ENCODE results near the gene RAD9A. TPM values are rescaled to one million over a fixed set of nuclear protein-coding genes. Genes with fewer than 3 reads are reported as not detected.
A peak's percentile ranks its signal among the peaks of the same experiment; 100 is the strongest.

The RAD9A gene
- total and polyA plus RNA-seq, 2 of the 4 experiments (the other 2 are of a cell fraction) = 2.0 to 10.3 TPM

- TF ChIP-seq SMC3 (IDR thresholded peaks at IDR 0.05; ENCODE audit: low read depth, low read length) (no peak), MAZ (IDR thresholded peaks at IDR 0.05; ENCODE audit: borderline replicate concordance, low read depth, low read length) (no peak), CHD1 (IDR thresholded peaks at IDR 0.05; ENCODE audit: low read depth, low read length) (no peak), RCOR1 (IDR thresholded peaks at IDR 0.05; ENCODE audit: insufficient replicate concordance, low read length) (no peak), POLR2A (IDR thresholded peaks at IDR 0.05; ENCODE audit: low read depth, low read length) (no peak), BHLHE40 (IDR thresholded peaks at IDR 0.05; ENCODE audit: low read depth, low read length) (no peak), FOS (IDR thresholded peaks at IDR 0.05; ENCODE audit: low read depth, low read length) (no peak), USF2 (IDR thresholded peaks at IDR 0.05; ENCODE audit: low read depth, low read length) (no peak), MXI1 (IDR thresholded peaks at IDR 0.05; ENCODE audit: borderline replicate concordance, low read depth, low read length) (no peak), ELK1 (IDR thresholded peaks at IDR 0.05; ENCODE audit: borderline replicate concordance, low read depth, low read length) (no peak), RAD21 (IDR thresholded peaks at IDR 0.05; ENCODE audit: low read length) (no peak), MAFK (IDR thresholded peaks at IDR 0.05; ENCODE audit: low read depth, low read length) (no peak), NFE2L2 (IDR thresholded peaks at IDR 0.05; ENCODE audit: low read depth, low read length) (no peak), RFX5 (IDR thresholded peaks at IDR 0.05; ENCODE audit: low read depth, low read length) (no peak), CEBPB (IDR thresholded peaks at IDR 0.05; ENCODE audit: low read depth, low read length) (no peak), CTCF (conservative IDR thresholded peaks at IDR 0.05; ENCODE audit: low read depth, low read length) (no peak)
- no peak for DNase-seq
- no peak overlapping the region for H3K4me2 ChIP-seq (ENCODE audit: low read depth, low read length)
- no peak overlapping the region for H3K4ac ChIP-seq (ENCODE audit: low read depth, low read length)
- H3K4me3 ChIP-seq (ENCODE audit: insufficient read depth, low read depth, low read length) = no peak overlapping the region
- BruUV-seq (replicated peaks) = no TSS peak
- ChIA-PET CTCF (no interaction called here), POLR2A (ENCODE audit: unreplicated experiment) (no interaction called here)
- H2BK15ac ChIP-seq (ENCODE audit: low read depth, low read length) = no peak overlapping the region
- no peak overlapping the region for H4K91ac ChIP-seq (ENCODE audit: insufficient read depth, low read depth, low read length)
- H2BK20ac ChIP-seq (ENCODE audit: low read depth, low read length) = no peak overlapping the region
- no peak overlapping the region for H3K27ac ChIP-seq (ENCODE audit: insufficient read depth, low read length)
- H3K36me3 ChIP-seq (ENCODE audit: control insufficient read depth, insufficient read depth, low read length) = peaks cover 26% of the 10 kb centered on the region
- WGBS, 2 experiments (ENCODE audit: extremely low coverage in 2 of 2, insufficient read length in 1 of 2) = 100% methylated on average over 3 of the region's 11 CpGs; no CpG with 5 or more reads in 1 of the 2 experiments
- H2AFZ ChIP-seq (replicated peaks; ENCODE audit: low read length, poor library complexity) = no peak overlapping the region
- no peak overlapping the region for H4K5ac ChIP-seq (ENCODE audit: low read depth, low read length)
- H2AK9ac ChIP-seq (replicated peaks; ENCODE audit: low read depth, low read length, poor library complexity) = no peak overlapping the region
- H3K23ac ChIP-seq (ENCODE audit: low read depth, low read length) = no peak overlapping the region
- dilution Hi-C loops (cut with HindIII; ENCODE audit: low sequenced_read_pairs, unreplicated experiment) (no loop called here), in situ Hi-C loops (cut with MboI; ENCODE audit: low sequenced_read_pairs) (no loop called here), intact Hi-C loops (cut with micrococcal nuclease) (no loop called here)
- H3K27me3 ChIP-seq (ENCODE audit: control insufficient read depth, insufficient read depth, low read length) = no peaks in the 10 kb centered on the region
- H3K4me1 ChIP-seq (ENCODE audit: control insufficient read depth, insufficient read depth, low read length) = peaks cover 5% of the 10 kb centered on the region
- H3K79me1 ChIP-seq (ENCODE audit: low read depth in 1 of 2, low read length in 2 of 2) = peaks cover 11 to 29% of the 10 kb centered on the region in 2 experiments
- no peak for ATAC-seq (ENCODE audit: low read depth)
- no peak overlapping the region for H2BK5ac ChIP-seq (ENCODE audit: low read depth, low read length, poor library complexity, severe bottlenecking)
- no peaks in the 10 kb centered on the region; the same call in 1 of the 2 replicates for H4K20me1 ChIP-seq (ENCODE audit: insufficient read depth, low read length)
- no peak overlapping the region for H2AK5ac ChIP-seq (ENCODE audit: low read depth, low read length)
- peaks cover 8% of the 10 kb centered on the region for H3K9me1 ChIP-seq (ENCODE audit: insufficient read depth, low read length)
- H3K9ac ChIP-seq (ENCODE audit: low read depth, low read length) = no peak overlapping the region
- no peak overlapping the region for H3K18ac ChIP-seq (ENCODE audit: low read depth, low read length)
- H4K8ac ChIP-seq (ENCODE audit: low read depth in 2 of 2, low read length in 2 of 2) = peak overlapping the region in 1 of 2 experiments; percentile 2; a peak in 1 of 4 replicates
- H3K9me3 ChIP-seq (ENCODE audit: control insufficient read depth, insufficient read depth, low read length) = no peaks in the 10 kb centered on the region
- no peak overlapping the region for H2BK120ac ChIP-seq (ENCODE audit: low read depth, low read length)
- no peak overlapping the region for H3K14ac ChIP-seq (replicated peaks; ENCODE audit: low read depth, low read length)
- H3K56ac ChIP-seq (ENCODE audit: extremely low read depth, insufficient read depth, low read length) = no peak overlapping the region
Observed at GRCh38 chr11:67429722-67430121, 37.9 kb downstream of the RAD9A start.
